HT1080 (cell line): ENCODE data around the gene GP2. TPM values are rescaled to one million over a fixed set of nuclear protein-coding genes. Genes with fewer than 3 reads are reported as not detected.
"Not testable (repeated sequence)": the region's sequence is repeated elsewhere in the genome, so short reads cannot be mapped to it uniquely, and the experiment has no call there.

Experiments
- DNase-seq: peaks from one replicate; pipeline ENCODE4 v3.0.0-alpha.2; 2015; ENCODE audit warnings: low read depth
- total RNA-seq: library from RNA; depleted of rRNA; stranded (reverse); fragments of >200 nt; shearing (Covaris generic); gene quantifications from 2 replicates; pipeline ENCODE4 v1.2.3, GENCODE V29; 2014

The GP2 gene
- total RNA-seq, 1 experiment from 2014 or later = not detected

DNA sequence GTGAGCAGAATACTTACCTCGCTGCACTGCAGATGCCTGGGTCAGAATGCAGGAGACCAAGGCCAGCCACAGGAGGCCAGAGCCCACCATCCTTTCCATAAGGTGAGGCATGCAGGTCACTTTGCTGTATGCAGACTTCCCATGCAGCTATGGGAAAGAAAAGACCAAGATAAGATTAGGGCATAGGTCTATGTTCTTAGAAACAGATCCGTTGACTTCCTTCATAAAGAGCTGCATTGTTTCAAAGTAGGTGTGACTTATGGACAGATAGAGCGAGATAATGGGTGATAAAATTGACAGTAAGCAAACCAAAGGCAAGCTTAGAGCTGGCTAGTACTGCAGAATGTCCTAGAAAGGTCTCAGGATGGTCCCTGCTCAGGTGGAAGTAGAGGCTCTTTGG, 992 bp downstream of the GP2 start:
- DNase-seq = no peak

- DNase-seq = no peak
These were observed 2.3 kb downstream of the GP2 start for GRCh38 chr16:20325005-20325404.

GRCh38 chr16:20323591-20324117, 3.7 kb downstream of the GP2 start:
- DNase-seq = no peak

- DNase-seq = no peak
These were observed 4.6 kb downstream of the GP2 start for GRCh38 chr16:20322696-20323095.

DNA sequence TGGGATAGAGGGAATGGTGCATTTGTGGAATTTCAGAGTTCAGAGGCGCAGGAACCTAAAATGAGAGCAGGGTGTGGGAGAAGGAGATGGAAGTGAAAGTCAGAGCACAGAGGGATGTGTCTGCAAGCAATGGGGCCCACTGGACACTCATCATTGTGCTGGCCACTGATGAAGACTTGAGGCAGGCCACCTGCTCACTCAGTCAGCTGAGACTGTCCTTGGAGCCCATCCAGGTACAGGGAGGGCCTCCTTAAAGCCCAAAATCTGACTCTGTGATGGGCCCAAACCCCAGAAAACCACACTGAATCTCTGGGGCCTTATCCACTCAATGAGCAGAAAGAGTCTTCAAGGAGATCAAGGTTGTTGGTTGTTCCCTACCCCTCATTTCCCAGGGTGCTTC, 5.6 kb downstream of the GP2 start:
- DNase-seq = no peak

DNA sequence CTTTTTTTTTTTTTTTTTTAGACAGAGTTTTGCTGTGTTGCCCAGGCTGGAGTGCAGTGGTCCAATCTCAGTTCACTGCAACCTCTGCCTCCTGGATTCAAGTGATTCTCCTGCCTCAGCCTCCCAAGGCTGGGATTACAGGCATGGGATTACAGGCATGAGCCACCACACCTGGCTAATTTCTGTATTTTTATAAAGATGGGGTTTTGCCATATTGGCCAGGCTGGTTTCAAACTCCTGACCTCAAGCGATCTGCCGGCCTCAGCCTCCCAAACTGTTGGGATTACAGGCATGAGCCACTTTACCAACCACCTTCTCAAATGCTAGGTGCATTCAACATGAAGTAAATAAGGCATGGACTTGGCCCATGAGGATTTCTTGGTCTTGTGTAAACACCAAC, 6.3 kb downstream of the GP2 start:
- DNase-seq = not testable (repeated sequence)

- no peak for DNase-seq
These were observed 6.7 kb downstream of the GP2 start for GRCh38 chr16:20320592-20320991.

DNA sequence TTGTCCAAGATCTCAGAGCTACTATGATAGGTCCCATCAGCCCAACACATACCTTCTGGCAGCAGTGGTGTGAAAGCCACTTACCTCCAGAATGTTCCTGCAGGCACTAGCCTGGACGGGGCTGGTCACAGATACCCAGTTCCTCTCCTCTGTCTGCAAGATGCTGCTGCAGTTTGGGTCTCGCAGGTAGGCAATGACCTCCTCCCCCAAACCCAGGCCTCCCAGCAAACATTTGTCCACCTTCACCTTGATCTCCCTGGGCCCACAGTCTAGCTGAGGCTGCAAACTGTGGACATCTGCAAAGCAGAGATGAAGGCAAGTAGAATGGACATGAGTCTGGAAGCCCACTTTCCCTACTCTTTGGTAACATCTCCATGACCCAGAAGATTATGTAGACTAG, 7.1 kb downstream of the GP2 start:
- no peak for DNase-seq

DNA sequence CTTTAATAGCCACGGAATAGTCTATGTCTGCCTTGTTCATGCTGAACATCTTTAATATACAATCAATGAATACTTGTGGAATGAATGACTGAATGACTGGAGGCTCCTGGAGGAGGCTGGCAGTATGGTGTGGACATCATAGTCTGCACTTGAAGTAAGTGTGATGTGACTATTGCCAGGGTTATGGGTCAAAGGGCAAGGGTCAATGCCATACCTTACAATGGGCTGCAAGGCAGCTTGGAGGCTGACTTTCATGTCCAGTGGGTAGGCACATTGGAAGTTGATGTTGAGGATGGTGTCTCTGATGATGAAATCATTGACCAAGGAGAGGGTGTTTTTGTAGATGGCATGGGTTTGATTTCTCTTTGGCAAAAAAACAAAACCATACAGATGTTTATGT, 7.9 kb downstream of the GP2 start:
- DNase-seq = no peak

DNA sequence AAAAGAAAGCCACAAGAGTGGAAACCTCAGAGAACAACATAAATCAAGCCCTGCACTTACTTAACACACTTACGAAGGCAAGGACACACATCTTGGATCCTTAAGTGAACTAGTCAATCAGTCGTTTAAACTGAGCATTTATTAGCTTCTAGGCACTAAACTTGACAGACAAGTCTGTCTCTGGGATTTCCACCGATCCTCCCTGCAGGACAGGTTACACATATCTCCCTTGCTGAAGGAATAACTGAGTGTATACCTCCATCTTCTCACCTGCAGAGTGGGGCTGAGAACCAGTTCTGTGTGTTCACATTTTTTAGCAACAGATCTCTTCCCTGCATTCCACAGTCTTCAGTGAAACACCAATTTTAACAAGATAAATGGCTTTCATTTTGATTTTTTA, 8.9 kb downstream of the GP2 start:
- DNase-seq = no peak

DNA sequence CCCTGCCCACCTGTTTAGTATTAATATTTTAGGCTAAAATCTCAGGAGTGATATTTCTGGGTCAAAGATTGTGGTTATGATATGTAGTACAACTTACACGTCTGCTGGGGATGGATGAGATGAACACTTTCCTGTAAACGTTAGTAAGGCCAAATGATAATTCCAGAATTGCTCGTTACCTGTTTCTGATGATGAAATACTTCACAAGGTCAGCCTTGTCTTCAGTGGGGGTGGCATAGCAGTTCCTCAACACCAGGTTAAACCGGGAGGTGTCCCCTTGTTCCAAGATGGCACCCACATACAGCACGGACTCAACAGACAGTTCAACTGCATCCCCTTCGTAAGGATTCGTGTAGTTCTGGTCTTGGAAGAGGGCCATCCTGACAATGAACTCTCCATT, 9.3 kb downstream of the GP2 start:
- no peak for DNase-seq

DNA sequence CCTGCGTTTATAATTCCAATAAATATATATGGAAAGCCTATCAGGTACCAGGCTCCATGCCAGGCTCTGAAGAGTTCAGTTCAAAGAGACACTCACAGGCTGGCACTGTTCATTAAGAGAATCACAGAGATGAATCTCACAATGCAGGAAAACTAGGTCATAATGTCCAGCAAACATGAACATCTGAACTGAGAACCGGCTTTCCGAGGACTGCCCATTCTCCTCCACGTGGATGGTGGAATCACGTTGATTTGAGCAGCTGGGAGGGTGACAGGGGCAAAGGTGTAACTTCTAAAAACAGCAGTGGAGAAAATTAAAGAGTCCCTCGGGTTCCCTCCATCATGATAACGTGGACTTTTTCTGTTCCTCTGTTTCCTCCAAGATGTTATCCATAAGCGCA, 10.2 kb downstream of the GP2 start:
- DNase-seq = no peak

DNA sequence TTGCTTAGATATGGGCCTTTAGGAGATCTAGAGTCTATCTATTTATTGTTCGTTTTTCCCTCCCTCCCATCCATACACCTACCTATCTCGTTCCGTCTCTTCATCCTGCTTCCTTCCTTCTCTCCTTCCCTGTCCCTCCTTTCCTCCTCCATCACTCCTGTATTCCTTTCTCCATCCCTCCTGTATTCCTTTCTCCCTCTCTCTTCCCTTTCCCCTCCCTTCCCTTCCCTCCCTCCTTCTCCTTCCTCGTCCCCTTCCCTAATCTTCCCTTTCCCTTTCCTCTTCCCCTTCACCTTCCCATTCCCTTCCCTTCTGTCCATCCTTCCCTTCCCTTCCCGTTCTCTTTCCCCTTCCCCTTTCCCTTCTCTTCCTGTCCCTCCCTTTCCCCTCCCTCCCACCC, 10.6 kb downstream of the GP2 start:
- no peak for DNase-seq

DNA sequence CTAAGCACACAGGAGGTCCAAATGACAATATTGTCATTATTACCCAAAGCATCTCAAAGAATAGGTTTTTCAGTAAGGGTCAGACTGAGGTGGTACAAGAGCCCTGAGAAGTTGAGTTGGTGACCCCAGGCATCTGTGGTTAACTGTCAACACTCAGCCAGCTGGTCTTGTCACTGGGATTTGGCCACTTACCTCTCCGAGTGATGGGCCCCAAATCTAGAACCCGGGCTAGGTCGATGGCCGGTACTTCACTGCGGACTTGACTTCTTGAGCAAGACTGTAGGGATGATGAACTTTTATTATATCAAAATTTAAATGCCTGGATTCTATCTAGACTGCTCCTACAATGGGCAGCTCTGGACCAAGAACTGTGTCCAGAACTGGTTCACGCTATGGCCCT, 11.5 kb downstream of the GP2 start:
- DNase-seq = no peak

DNA sequence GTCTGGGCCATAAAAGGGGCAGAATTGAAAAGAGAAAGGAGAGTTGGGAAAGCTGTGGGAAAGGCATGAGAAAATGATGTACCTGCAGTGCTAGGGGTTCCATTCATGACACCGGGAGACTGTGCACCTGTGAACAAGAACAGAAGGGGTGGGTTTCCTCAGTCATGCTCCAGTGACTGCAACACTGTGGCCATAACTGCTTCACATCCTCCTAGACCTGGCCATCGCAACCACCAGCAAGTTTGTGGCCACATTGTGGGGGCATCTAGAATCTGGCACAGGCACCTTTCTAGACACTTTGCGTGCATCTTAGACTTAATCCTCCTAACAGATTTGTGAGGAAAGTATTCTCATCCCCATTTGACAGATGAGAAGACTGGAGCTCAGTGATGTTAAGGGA, 12.7 kb downstream of the GP2 start:
- no peak for DNase-seq

- DNase-seq = no peak
These were observed 13.6 kb downstream of the GP2 start for GRCh38 chr16:20313741-20314140.

DNA sequence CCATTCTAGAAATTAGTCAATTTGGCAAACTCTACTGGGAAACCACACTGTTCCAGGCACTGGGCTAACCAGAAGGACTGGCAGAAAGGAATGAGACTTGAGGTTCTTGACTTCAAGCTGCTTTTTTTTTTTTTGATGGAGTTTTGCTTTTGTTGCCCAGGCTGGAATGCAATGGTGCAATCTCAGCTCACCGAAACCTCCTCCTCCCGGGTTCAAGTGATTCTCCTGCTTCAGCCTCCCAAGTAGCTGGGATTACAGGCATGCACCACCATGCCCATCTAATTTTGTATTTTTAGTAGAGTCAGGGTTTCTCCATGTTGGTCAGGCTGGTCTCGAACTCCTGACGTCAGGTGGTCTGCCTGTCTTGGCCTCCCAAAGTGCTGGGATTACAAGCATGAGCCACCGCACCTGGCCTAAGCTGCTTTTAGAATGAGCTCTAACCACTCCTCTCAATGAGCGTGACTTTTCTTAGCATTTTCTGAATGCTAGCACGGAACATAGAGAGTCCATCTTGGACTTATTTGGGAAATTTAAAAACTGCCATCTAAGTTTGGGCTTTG, 14.7 kb downstream of the GP2 start:
- DNase-seq = not testable (repeated sequence)

- DNase-seq = no peak
These were observed 15.8 kb downstream of the GP2 start for GRCh38 chr16:20311548-20311947.

DNA sequence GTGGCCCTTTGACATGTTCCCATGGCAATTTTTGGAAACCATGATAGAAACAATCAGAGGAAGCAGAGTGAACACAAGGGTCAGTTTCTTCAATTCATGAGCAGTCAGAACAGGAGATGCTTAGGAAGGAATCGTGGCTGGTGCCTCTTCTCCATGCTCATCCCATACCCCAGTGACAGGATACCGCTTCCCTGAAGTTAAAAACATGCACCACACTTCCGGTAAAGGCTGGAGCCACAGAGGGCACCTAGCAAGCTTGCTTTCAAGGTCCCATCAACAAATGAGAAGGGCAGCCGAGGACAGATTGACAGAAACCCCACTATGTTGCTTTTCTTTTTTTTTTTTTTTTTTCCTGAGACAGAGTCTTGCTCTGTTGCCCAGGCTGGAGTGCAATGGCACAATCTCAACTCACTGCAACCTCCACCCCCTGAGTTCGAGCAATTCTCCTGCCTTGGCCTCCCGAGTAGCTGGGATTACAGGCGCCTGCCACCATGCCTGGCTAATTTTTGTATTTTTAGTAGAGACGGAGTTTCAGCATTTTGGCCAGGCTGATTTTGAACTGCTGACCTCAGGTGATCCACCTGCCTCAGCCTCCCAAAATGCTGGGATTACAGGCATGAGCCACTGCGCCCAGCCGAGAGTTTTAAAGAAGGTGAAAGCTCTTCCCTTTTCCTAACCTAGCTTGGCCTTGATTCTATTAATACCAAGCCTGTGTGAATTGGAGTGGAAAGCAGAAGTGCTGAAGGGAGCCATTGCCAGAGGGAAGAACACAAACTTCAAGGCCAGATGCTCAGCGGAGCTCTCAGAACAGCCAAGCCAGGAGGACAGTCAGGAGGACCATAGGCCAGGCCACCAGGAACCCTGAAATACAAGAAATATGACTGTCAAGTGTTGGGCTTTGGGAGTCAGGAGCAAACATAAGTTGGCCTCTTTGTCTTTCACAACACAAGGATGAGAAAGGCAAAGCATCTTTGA, 16.6 kb downstream of the GP2 start:
- no peak for DNase-seq

DNA sequence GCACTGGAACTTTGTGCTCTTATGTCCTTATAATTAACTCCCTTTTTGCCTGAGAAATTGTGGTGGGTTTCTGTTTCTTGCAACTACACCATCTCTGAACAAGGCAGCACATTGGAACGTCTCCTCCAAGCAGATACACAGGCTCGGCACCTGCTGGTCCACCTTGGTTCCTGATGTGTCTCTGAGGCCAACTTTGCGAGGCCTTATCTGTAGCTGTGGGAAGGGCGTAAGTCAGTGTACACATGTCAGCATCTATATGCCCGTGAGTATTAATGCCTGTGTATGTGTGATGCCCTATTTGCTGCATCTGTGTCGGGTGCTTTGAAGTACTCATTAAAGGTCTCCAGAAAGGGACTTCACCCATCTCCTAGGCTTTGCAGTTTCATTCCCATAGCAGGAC, 17.5 kb downstream of the GP2 start:
- no peak for DNase-seq

- DNase-seq = no peak
These were observed 18.3 kb downstream of the GP2 start for GRCh38 chr16:20308801-20309590.

DNA sequence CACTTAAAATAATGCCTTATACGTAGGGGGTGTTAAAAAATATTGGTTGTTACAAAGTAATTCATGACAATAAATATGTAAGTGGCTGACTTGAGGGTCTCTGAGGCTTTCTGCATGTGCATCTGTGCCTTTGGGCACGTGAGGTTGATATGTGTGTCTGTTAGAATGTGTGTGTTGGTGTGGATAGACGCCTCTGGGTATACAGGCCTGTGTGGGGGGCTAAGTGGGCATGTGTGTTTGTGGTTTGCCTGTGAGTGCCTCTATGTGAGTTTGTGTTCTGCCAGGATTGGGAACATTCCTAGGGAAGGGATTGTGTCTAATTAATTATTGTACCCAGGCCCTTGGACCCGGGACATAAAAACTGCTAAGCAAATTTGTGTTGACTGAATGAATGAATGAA, 19.0 kb downstream of the GP2 start:
- DNase-seq = no peak
